GM12878 (cell line): ENCODE data around the gene ABHD2. TPM values are rescaled to one million over a fixed set of nuclear protein-coding genes. Genes with fewer than 3 reads are reported as not detected.

Source experiments
- ATAC-seq: fragments of 200-7000 bp; cut with Tn5 transposase; 3 replicates; pipeline ENCODE4 v1.9.1; 2020; ENCODE audit warnings: mild to moderate bottlenecking, moderate library complexity
- BruUV-seq: library from RNA; stranded (reverse); fragments of 400-500 nt; replicated peaks from 2 replicates; lab custom pipeline; 2021; lab: Mats Ljungman, UMichigan
- CTCF ChIA-PET: fragments of 300-600 bp; sonication (Branson Sonifier 250); formaldehyde crosslinking; extraction: SDS; loops from one replicate; lab custom pipeline; 2021; ENCODE audit warnings: inconsistent platforms; lab: Yijun Ruan, JAX
- POLR2A ChIA-PET: fragments of 350-600 bp; formaldehyde crosslinking; extraction: SDS; loops from one replicate; lab custom pipeline; 2021; ENCODE audit warnings: inconsistent platforms; lab: Charles Lee
- RAD21 ChIA-PET: fragments of 300-600 bp; sonication (Branson Sonifier 250); formaldehyde crosslinking; loops from one replicate; lab custom pipeline; 2023; ENCODE audit warnings: antibody characterized with exemption; ENCODE audit not compliant: unreplicated experiment; lab: Charles Lee
- SMC1A ChIA-PET: fragments of 300-600 bp; sonication (Branson Sonifier 250); formaldehyde crosslinking; loops from one replicate; lab custom pipeline; 2023; ENCODE audit not compliant: unreplicated experiment, uncharacterized antibody; lab: Charles Lee
- DNase-seq: peaks from one replicate; pipeline ENCODE4 v3.0.0-alpha.2; 2011; ENCODE audit warnings: low read depth, low spot score
- FAIRE-seq: peaks from 3 replicates; lab custom pipeline; 2011; peaks lifted over from hg19 to GRCh38; lab: Jason Lieb, UNC
- H2AFZ ChIP-seq: 2 replicates; pipeline ENCODE4 v1.6.0; 2011; ENCODE audit warnings: low read depth, low read length, control low read depth; ENCODE audit not compliant: control insufficient read depth
- H3K27ac ChIP-seq: 2 replicates; pipeline ENCODE4 v1.5.1; 2011; ENCODE audit warnings: control low read depth; ENCODE audit not compliant: control insufficient read depth, insufficient read depth
- H3K27me3 ChIP-seq, 2 experiments: replicated peaks in 1 of 2; 2 replicates each; pipeline versions ENCODE4 v1.6.0 to v1.6.1; 2011; ENCODE audit warnings: low read length in 1 of 2; ENCODE audit not compliant: control insufficient read depth in 2 of 2, insufficient read depth in 2 of 2
- H3K36me3 ChIP-seq, 2 experiments: 2 replicates each; pipeline ENCODE4 v1.5.1; 2011; ENCODE audit warnings: low read length in 1 of 2; ENCODE audit not compliant: control insufficient read depth in 2 of 2, insufficient read depth in 2 of 2
- H3K4me1 ChIP-seq: 2 replicates; pipeline ENCODE4 v1.6.1; 2011; ENCODE audit warnings: mild to moderate bottlenecking, low read length, moderate library complexity, mixed read lengths; ENCODE audit not compliant: control insufficient read depth, insufficient read depth
- H3K4me2 ChIP-seq: 2 replicates; pipeline ENCODE4 v1.6.0; 2011; ENCODE audit warnings: control low read depth; ENCODE audit not compliant: control insufficient read depth, insufficient read depth
- H3K4me3 ChIP-seq: fragments of 200-600 bp; sonication (generic); 2 replicates; pipeline ENCODE4 v1.5.1; 2016
- H3K79me2 ChIP-seq: 2 replicates; pipeline ENCODE4 v1.6.0; 2011; ENCODE audit warnings: low read length; ENCODE audit not compliant: control insufficient read depth, insufficient read depth
- H3K9ac ChIP-seq: 2 replicates; pipeline ENCODE4 v1.8.0; 2011; ENCODE audit warnings: low read length, control low read depth, mixed read lengths; ENCODE audit not compliant: control insufficient read depth, insufficient read depth
- H3K9me3 ChIP-seq: replicated peaks from 3 replicates; pipeline ENCODE4 v1.5.1; 2011; ENCODE audit warnings: mild to moderate bottlenecking, low read length; ENCODE audit not compliant: control insufficient read depth, insufficient read depth
- H4K20me1 ChIP-seq: 2 replicates; pipeline ENCODE4 v1.6.0; 2011; ENCODE audit not compliant: control insufficient read depth, insufficient read depth
- ATF7 ChIP-seq: fragments of 450-650 bp; IDR thresholded peaks from 2 replicates; pipeline ENCODE4 v1.6.1; 2016; ENCODE audit warnings: low read depth, mild to moderate bottlenecking
- ESRRA ChIP-seq: IDR thresholded peaks from 2 replicates; pipeline ENCODE4 v1.6.1; 2012; ENCODE audit warnings: mild to moderate bottlenecking, low read length, improper control_type of control experiment
- FOXK2 ChIP-seq: fragments of 450-650 bp; IDR thresholded peaks from 2 replicates; pipeline ENCODE4 v1.6.1; 2017; ENCODE audit warnings: mild to moderate bottlenecking, moderate library complexity
- IRF4 ChIP-seq: IDR thresholded peaks from 2 replicates; pipeline ENCODE4 v1.6.1; 2011; ENCODE audit warnings: low read depth, low read length
- JUND ChIP-seq: IDR thresholded peaks from 2 replicates; pipeline ENCODE4 v1.6.1; 2012; ENCODE audit warnings: low read depth, mild to moderate bottlenecking, low read length, improper control_type of control experiment, moderate library complexity
- MAX ChIP-seq: IDR thresholded peaks from 2 replicates; pipeline ENCODE4 v1.6.1; 2012; ENCODE audit warnings: low read depth, low read length, improper control_type of control experiment
- MEF2B ChIP-seq: fragments of 450-650 bp; IDR thresholded peaks from 2 replicates; pipeline ENCODE4 v1.6.1; 2018; ENCODE audit warnings: mild to moderate bottlenecking, moderate library complexity; ENCODE audit not compliant: partially characterized antibody, poor library complexity, severe bottlenecking
- NR2C1 ChIP-seq: fragments of 450-650 bp; IDR thresholded peaks from 2 replicates; pipeline ENCODE4 v1.6.1; 2017; ENCODE audit warnings: antibody characterized with exemption, mild to moderate bottlenecking, moderate library complexity
- RELB ChIP-seq: fragments of 450-650 bp; IDR thresholded peaks from 2 replicates; pipeline ENCODE4 v1.6.1; 2017; ENCODE audit warnings: low read depth, mild to moderate bottlenecking, moderate library complexity
- SMAD1 ChIP-seq: fragments of 450-650 bp; IDR thresholded peaks from 2 replicates; pipeline ENCODE4 v1.6.1; 2018; ENCODE audit warnings: mild to moderate bottlenecking, low read depth; ENCODE audit not compliant: partially characterized antibody
- TAF1 ChIP-seq: IDR thresholded peaks from 2 replicates; pipeline ENCODE4 v1.6.1; 2011; ENCODE audit warnings: mild to moderate bottlenecking, low read depth, low read length, borderline replicate concordance
- ZBTB11 ChIP-seq: fragments of 450-650 bp; formaldehyde crosslinking; IDR thresholded peaks from 2 replicates; pipeline ENCODE4 v1.5.0; 2022; ENCODE audit warnings: mild to moderate bottlenecking, missing genetic modification characterization
- WGBS: methylation state at CpG from one replicate; pipeline ENCODE4 v1.1.6; 2016; ENCODE audit warnings: low lambda C conversion rate; ENCODE audit not compliant: insufficient replicate concordance, insufficient coverage; ENCODE audit errors: missing lambda C conversion rate; 5-methylcytosine and 5-hydroxymethylcytosine counted together
- in situ Hi-C: fragments of 300-500 bp; cut with MboI; formaldehyde crosslinking; loops from 9 replicates; pipeline ENCODE4 v1.14.3; 2018; ENCODE audit warnings: mixed read lengths
- intact Hi-C: fragments of 100-400 bp; cut with micrococcal nuclease; formaldehyde crosslinking; loops from one replicate; pipeline ENCODE4 v1.14.2; 2022; ENCODE audit not compliant: unreplicated experiment
- polyA plus RNA-seq, 11 experiments: library from polyadenylated mRNA; depleted of rRNA in 4 of 11; unstranded in 6 of 11; stranded (reverse) in 5 of 11; fragments of >200 nt; fragmentation: Nextera tagmentation in 4 of 11; fragmentation: Illumina TruSeq in 1 of 11; extraction: Ambion mirVana in 4 of 11; extraction: Trizol in 1 of 11; gene quantifications; 1 replicate in 1 of 11; 2 replicates in 10 of 11; pipeline versions ENCODE4 v1.2.1 to v1.2.3, GENCODE V29; 2011 to 2016; ENCODE audit warnings: inconsistent platforms in 2 of 11, missing spikeins in 2 of 11, low read depth in 1 of 11
- total RNA-seq, 4 experiments: library from RNA; depleted of rRNA in 3 of 4; stranded (reverse); fragments of >200 nt in 3 of 4; fragmentation: Illumina TruSeq in 1 of 4; extraction: Trizol in 1 of 4; gene quantifications; 2 replicates each; pipeline versions ENCODE4 v1.2.1 to v1.2.3, GENCODE V29; 2013 to 2021

ABHD2 gene
- total and polyA plus RNA-seq, 10 of the 15 experiments (the other 5 are each of a cell fraction or from before 2014, with no cell fraction given): 1.2 to 33.6 (median 20.4) TPM

GRCh38 chr15:89108835-89109234, 20.6 kb downstream of the ABHD2 start:
- ATAC-seq (no peak), DNase-seq (no peak), FAIRE-seq (no peak)
- CTCF ChIA-PET: interaction anchor here (0.9 to 2.5 kb wide), 3 partner anchors 18 to 52 kb away, joined by 3 to 10 read pairs (median 3); no protein-coding TSS in a partner anchor
- TF ChIP-seq TAF1: no peak
- no peak for TF ChIP-seq ESRRA
- no peak for TF ChIP-seq IRF4
- TF ChIP-seq NR2C1: no peak
- in situ Hi-C loops: no loop called here
- H3K27me3 ChIP-seq: no peaks in the 10 kb centered on the region
- H2AFZ ChIP-seq: no peak overlapping the region
- SMC1A ChIA-PET: interaction anchor here (7.4 kb wide), 1 partner anchor 18 kb away, joined by 123 read pairs; the partner anchor contains the start of gene ABHD2
- RAD21 ChIA-PET: no interaction called here
- H4K20me1 ChIP-seq: no peaks in the 10 kb centered on the region
- peaks cover 0 to 3% of the 10 kb centered on the region in 2 experiments; a peak in 2 of 4 replicates for H3K36me3 ChIP-seq
- 97% methylated on average over 4 of the region's 4 CpGs for WGBS
- H3K9ac ChIP-seq: no peak overlapping the region
- H3K4me1 ChIP-seq: peaks cover 8% of the 10 kb centered on the region; the same call in 1 of the 2 replicates
- intact Hi-C loops: no loop called here
- H3K79me2 ChIP-seq: no peaks in the 10 kb centered on the region
- H3K4me2 ChIP-seq: no peak overlapping the region
- POLR2A ChIA-PET: interaction anchor here (1.0 to 2.8 kb wide), 4 partner anchors 16 to 38 kb away, joined by 3 to 12 read pairs (median 5); partner anchors contain the start of gene ABHD2
- no peak overlapping the region for H3K4me3 ChIP-seq
- no peaks in the 10 kb centered on the region for H3K9me3 ChIP-seq
- H3K27ac ChIP-seq: no peak overlapping the region
- BruUV-seq: no TSS peak

GRCh38 chr15:89109238-89109637, 21.0 kb downstream of the ABHD2 start:
- intact Hi-C loops (no loop called here), in situ Hi-C loops (no loop called here)
- FAIRE-seq: no peak
- Histone ChIP-seq H3K27ac (no peak overlapping the region), H4K20me1 (no peaks in the 10 kb centered on the region), H3K4me3 (no peak overlapping the region), H3K9ac (no peak overlapping the region), H3K79me2 (no peaks in the 10 kb centered on the region), H3K9me3 (no peaks in the 10 kb centered on the region), H3K4me2 (no peak overlapping the region), H3K4me1 (peaks cover 8% of the 10 kb centered on the region; the same call in 1 of the 2 replicates), H2AFZ (no peak overlapping the region), H3K27me3 (no peaks in the 10 kb centered on the region), H3K36me3 (peaks cover 0 to under 1% of the 10 kb centered on the region in 2 experiments; a peak in 2 of 4 replicates)
- ChIA-PET CTCF (interaction anchor here (0.9 to 5.2 kb wide), 4 partner anchors 9 to 53 kb away, joined by 3 to 57 read pairs (median 6); no protein-coding TSS in a partner anchor), RAD21 (no interaction called here), POLR2A (interaction anchor here (1.0 to 2.8 kb wide), 3 partner anchors 16 to 38 kb away, joined by 3 to 12 read pairs (median 6); partner anchors contain the start of gene ABHD2), SMC1A (interaction anchor here (7.4 kb wide), 1 partner anchor 19 kb away, joined by 123 read pairs; the partner anchor contains the start of gene ABHD2)
- no peak for ATAC-seq
- 84% methylated on average over 4 of the region's 4 CpGs for WGBS
- no TSS peak for BruUV-seq
- no peak for DNase-seq
- TF ChIP-seq FOXK2: no peak
- TF ChIP-seq ZBTB11: no peak
- no peak for TF ChIP-seq MEF2B
- TF ChIP-seq JUND: no peak
- TF ChIP-seq NR2C1: no peak
- TF ChIP-seq SMAD1: no peak
- TF ChIP-seq MAX: no peak
- no peak for TF ChIP-seq ATF7
- no peak for TF ChIP-seq RELB
